Tibial nerve (tissue), 4 donors: ENCODE results near the gene CMTM2. TPM values are rescaled to one million over a fixed set of nuclear protein-coding genes. Genes with fewer than 3 reads are reported as not detected.

Source experiments
- DNase-seq, 2 donors: peaks; one replicate each; pipeline ENCODE4 v3.0.0-alpha.2; 2019; ENCODE audit warnings: low spot score in 2 of 2
- H3K27ac ChIP-seq, 4 donors: fragments of 200-600 bp; sonication (generic) in 3 of 4; one replicate each; pipeline ENCODE4 v1.5.1; 2017 to 2019; ENCODE audit warnings: mild to moderate bottlenecking in 1 of 4
- H3K27me3 ChIP-seq, 2 donors: fragments of 200-600 bp; sonication (generic) in 1 of 2; one replicate each; pipeline versions ENCODE4 v1.5.1 to v1.6.0; 2017 to 2019
- H3K36me3 ChIP-seq, 3 donors: fragments of 200-600 bp; sonication (generic); one replicate each; pipeline ENCODE4 v1.5.1; 2018 to 2019
- H3K4me1 ChIP-seq, 4 donors: fragments of 200-600 bp; sonication (generic) in 3 of 4; one replicate each; pipeline ENCODE4 v1.5.1; 2017 to 2019
- H3K4me3 ChIP-seq, 4 donors: fragments of 200-600 bp; sonication (generic) in 3 of 4; one replicate each; pipeline ENCODE4 v1.5.1; 2017 to 2019; ENCODE audit warnings: mild to moderate bottlenecking in 1 of 4, moderate library complexity in 1 of 4
- H3K9me3 ChIP-seq, 4 donors: fragments of 200-600 bp; sonication (generic) in 3 of 4; one replicate each; pipeline ENCODE4 v1.5.1; 2017 to 2019
- CTCF ChIP-seq, 5 experiments: fragments of 200-600 bp in 3 of 5; fragments of 450-650 bp in 2 of 5; sonication (generic) in 3 of 5; IDR thresholded peaks; one replicate each; pipeline ENCODE4 v1.5.1; 2016 to 2019; ENCODE audit warnings: antibody characterized with exemption in 5 of 5, mild to moderate bottlenecking in 3 of 5, moderate library complexity in 2 of 5
- EP300 ChIP-seq, 2 donors: sonication (generic); formaldehyde crosslinking; IDR thresholded peaks; one replicate each; pipeline ENCODE4 v1.6.1; 2017; ENCODE audit warnings: antibody characterized with exemption in 2 of 2, mild to moderate bottlenecking in 1 of 2
- POLR2A ChIP-seq, 2 donors: fragments of 450-650 bp; IDR thresholded peaks; one replicate each; pipeline ENCODE4 v1.6.1; 2017; ENCODE audit warnings: antibody characterized with exemption in 2 of 2, mild to moderate bottlenecking in 2 of 2, moderate library complexity in 2 of 2
- WGBS, 2 donors: methylation state at CpG; one replicate each; pipeline ENCODE4 v1.1.5; 2018; 5-methylcytosine and 5-hydroxymethylcytosine counted together
- total RNA-seq, 4 donors: library from RNA; depleted of rRNA; stranded (reverse); fragments of >200 nt; gene quantifications; one replicate each; pipeline ENCODE4 v1.1.0, GENCODE V29; 2016

Gene CMTM2
- total RNA-seq, 4 donors from 2014 or later: not detected

DNA sequence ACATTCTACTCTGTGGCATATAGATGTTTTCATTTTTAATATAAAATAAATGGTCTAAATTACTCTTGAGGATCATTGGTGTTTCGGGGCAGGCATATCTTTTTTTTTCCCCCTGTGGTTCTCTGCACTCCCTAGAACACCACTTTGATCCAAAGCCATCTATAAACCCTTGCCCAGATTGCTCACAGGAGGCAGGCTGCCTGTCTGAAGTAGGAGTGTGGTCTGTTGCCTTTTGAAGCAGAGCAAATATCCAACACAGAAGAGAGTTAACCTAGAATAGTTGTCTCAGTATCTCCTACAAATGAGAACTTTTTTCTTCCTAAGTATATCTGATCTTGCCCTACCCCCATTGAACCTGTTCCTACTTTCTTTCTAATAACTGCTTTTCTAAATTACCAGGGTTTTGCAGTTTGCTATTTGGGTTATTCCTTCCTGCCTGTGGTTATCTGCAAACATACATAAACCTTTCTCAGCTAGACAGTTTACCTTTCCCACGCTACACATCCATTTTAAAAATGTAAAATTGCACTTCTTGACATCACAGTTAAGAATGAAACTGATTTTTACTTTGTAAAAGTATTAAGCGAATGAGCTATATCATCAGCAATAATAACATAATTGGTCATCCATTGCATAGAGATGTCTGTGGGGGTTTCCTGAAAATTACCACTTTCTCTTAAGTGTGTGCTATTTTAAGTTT lies 17.7 kb upstream of the CMTM2 start:
- 94 to 97% methylated on average over 3 of the region's 3 CpGs for WGBS, 2 donors
- TF ChIP-seq CTCF (IDR thresholded peaks at IDR 0.05): no peak
- no peak for TF ChIP-seq POLR2A (IDR thresholded peaks at IDR 0.05)
- peaks cover 0 to 67% (median 0%) of the 10 kb centered on the region in 3 donors for H3K36me3 ChIP-seq

DNA sequence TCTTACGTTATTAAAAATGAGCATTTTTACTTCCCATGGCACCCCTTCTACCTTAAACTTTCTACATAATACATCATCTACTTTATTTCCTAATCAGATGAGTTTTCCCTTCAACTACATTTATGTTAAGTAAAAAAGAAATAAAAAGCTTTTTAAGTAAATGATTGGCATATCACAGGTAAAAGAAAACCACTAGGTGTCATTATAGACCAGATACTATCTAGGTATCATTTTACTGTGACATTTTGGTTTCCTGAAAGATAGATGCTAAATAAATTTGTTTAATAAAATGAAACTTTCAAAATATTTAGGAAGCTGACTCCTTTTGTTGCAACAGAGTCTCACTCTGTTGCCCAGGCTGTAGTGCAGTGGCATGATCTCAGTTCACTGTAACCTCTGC lies 16.9 kb upstream of the CMTM2 start:
- TF ChIP-seq EP300 (IDR thresholded peaks at IDR 0.05) (no peak), CTCF (IDR thresholded peaks at IDR 0.05) (no peak), POLR2A (IDR thresholded peaks at IDR 0.05) (no peak)
- 75 to 87% methylated on average over 1 of the region's 1 CpG for whole genome bisulfite sequencing, 2 donors
- H3K36me3 ChIP-seq: peaks cover 0 to 76% (median 0%) of the 10 kb centered on the region in 3 donors

More for the DNA sequence above, 17.7 kb upstream of the CMTM2 start:
- Histone ChIP-seq H3K4me3 (no peak overlapping the region), H3K27me3 (no peaks in the 10 kb centered on the region), H3K27ac (no peak overlapping the region), H3K9me3 (no peaks in the 10 kb centered on the region), H3K4me1 (peaks cover 0 to 13% (median 3%) of the 10 kb centered on the region in 4 donors)
- DNase-seq: no peak

DNA sequence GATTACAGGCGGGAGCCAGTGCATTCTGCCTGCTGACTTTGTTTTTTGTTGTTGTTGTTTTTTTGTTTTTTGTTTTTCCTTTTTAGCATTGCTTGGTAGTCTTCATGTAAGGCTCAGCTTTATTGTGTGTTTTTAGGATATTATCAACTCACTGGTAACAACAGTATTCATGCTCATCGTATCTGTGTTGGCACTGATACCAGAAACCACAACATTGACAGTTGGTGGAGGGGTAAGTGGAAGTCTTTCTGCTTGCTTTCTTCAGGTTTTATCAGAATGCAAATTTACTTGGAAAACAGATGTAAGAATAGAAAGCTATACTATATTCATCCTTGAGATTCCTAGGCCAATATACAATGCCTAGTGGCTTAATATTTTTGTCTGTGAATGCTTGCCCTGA lies 16.3 kb upstream of the CMTM2 start:
- no peak for DNase-seq
- Histone ChIP-seq H3K27me3 (no peaks in the 10 kb centered on the region), H3K4me3 (no peak overlapping the region), H3K4me1 (peaks cover 0 to 3% (median 0%) of the 10 kb centered on the region in 4 donors), H3K27ac (no peak overlapping the region), H3K9me3 (no peaks in the 10 kb centered on the region), H3K36me3 (peaks cover 0 to 78% (median 0%) of the 10 kb centered on the region in 3 donors)
- TF ChIP-seq CTCF (IDR thresholded peaks at IDR 0.05): no peak
- no peak for TF ChIP-seq EP300 (IDR thresholded peaks at IDR 0.05)
- no peak for TF ChIP-seq POLR2A (IDR thresholded peaks at IDR 0.05)
- WGBS, 2 donors: 79 to 88% methylated on average over 2 of the region's 2 CpGs

More for the DNA sequence above, 16.9 kb upstream of the CMTM2 start:
- DNase-seq: no peak
- H3K4me1 ChIP-seq: peaks cover 0 to 4% (median 2%) of the 10 kb centered on the region in 4 donors
- H3K9me3 ChIP-seq: no peaks in the 10 kb centered on the region
- H3K27ac ChIP-seq: no peak overlapping the region
- H3K4me3 ChIP-seq: no peak overlapping the region
- H3K27me3 ChIP-seq: no peaks in the 10 kb centered on the region

DNA sequence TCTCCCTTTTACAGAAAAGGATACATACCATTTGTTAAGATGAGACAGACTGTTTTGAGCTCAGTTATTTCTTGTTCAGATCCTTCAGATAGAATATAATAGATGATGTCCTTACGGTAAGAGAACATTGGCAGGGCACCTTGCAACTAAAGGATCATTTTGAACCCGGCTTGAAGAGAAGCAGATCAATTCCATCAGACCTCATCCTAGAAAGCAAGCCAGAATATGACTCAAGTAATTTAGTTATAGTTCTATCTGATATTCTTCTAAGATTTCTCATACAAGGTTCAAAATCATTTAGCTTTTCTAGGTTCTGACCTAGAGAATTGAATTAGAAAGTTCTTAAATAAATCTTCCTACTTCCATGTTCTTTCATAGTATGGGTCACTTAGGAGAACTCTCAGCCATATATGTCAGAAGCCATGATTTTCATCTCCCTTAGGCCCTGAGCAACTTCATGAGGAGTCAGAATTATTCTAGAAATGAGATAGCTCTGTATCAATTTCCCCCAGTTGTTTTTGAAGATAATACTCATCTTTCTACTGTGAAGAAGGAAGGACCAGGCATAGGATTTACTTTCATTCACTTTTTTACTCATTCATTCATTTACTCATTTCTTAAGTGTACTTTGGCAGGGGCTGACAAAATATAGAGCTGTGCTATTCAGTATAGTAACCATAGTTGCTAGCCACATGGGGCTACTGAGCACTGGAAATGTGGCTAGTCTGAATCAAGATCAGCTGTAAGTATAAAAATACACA lies 15.5 kb upstream of the CMTM2 start:
- no peak overlapping the region for H3K4me3 ChIP-seq
- peaks cover 0 to 77% (median 0%) of the 10 kb centered on the region in 3 donors for H3K36me3 ChIP-seq
- peaks cover 0 to 3% (median 0%) of the 10 kb centered on the region in 4 donors for H3K4me1 ChIP-seq
- H3K9me3 ChIP-seq: no peaks in the 10 kb centered on the region
- no peak overlapping the region for H3K27ac ChIP-seq
- no peak for DNase-seq
- TF ChIP-seq EP300 (IDR thresholded peaks at IDR 0.05) (no peak), POLR2A (IDR thresholded peaks at IDR 0.05) (no peak), CTCF (IDR thresholded peaks at IDR 0.05) (no peak)
- no peaks in the 10 kb centered on the region for H3K27me3 ChIP-seq
- 85 to 91% methylated on average over 2 of the region's 2 CpGs for WGBS, 2 donors
